Fibroblast of peridontal ligament (primary cell): ENCODE measurements around the gene ROBO2.

ENCODE experiments used
- DNase-seq: peaks from one replicate; pipeline ENCODE4 v3.0.0-alpha.2; 2010; ENCODE audit errors: extremely low read depth

ROBO2 gene

GRCh38 chr3:77414881-77415280, 375.0 kb downstream of the ROBO2 start:
- DNase-seq, result no peak

- no peak for DNase-seq
Observed at GRCh38 chr3:77420336-77420735, 380.4 kb downstream of the ROBO2 start.

DNA sequence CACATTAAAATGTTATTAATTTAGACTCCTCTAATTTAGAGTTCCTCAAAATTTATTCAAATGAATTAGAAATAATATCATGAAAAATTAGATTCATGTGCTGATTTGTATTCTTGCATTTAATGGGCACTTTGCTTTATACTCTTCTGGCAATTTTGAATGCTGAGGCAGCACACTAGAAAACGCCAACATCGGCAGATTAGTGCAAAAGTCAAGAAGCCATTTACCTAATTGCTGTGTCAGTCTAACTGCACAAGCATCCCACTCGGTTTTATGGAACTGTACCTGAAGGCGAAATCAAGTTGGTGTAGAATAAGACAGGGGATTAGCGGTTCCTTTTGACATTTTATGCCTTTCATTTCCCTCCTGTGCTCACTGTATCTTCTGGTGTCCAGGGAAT, 382.0 kb downstream of the ROBO2 start:
- no peak for DNase-seq

DNA sequence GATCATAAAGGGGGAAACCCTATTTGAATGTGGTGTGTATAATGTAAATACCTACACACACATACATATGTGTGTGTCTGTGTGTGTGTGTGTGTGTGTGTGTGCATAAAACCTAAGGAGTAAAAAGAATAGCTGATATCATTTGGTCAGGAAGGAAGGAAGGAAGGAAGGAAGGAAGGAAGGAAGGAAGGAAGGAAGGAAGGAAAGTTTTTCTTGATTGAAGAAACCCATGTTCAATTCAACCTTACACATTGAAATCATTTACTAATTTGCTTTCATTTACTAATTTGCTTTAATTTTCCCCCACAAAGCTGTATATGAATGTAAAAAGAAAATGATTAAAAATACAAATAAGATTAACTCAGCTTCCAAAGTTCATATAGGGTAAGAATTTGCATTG, 386.6 kb downstream of the ROBO2 start:
- DNase-seq, result no peak

DNA sequence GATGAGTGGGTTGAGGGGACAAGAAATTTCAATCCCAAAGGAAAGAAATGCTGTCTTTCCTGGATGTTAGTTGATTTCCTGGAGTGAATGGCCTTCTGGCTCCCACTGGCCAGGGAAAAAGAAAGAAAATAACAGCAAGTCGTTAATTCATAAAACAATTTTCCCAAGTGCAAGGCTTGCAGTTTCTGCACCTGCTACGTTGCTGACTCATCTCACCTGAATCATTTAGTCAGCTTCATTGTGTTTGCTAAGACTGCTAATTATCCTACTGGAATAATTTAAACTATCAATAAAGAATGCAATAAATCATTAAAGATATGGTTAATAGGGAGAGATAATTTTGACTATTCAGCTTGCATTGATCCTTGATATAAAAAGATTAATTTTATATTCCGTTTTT, 387.6 kb downstream of the ROBO2 start:
- DNase-seq, result no peak

DNA sequence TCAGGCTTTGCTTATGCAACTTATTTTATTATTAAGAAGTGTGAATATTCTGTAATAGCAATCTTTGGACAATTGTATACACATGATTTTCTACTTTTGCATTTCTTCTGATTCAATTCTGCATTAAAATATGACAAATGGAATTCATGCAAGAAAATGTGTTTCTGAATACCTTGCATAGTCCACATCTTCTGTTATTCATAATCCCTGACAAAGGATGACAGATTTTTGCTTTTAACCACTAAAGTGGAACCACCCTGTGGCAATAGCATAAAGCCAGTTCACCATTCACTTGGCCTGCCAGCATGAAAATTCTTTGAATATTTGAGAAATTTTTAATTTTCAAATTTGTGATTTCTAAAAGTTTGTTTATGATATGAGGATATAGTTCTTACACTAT, 397.0 kb downstream of the ROBO2 start:
- no peak for DNase-seq

DNA sequence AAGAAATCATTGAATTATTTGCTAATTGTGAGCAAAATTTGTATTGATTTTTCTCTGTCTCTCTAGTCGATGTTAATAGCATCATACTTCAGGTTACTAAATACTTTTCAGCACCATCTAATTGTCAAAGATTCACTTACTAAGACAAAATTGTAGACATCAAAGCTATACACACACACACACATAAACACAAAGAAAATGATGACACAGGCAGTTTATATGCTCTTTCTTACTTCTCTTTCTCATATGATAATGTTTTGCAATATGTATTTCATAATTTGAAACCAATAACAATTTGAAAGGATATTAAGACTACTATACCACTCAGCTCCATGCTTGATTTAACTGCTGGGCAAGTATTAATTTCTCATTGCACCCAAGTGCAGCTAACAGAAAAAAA, 406.2 kb downstream of the ROBO2 start:
- no peak for DNase-seq

DNA sequence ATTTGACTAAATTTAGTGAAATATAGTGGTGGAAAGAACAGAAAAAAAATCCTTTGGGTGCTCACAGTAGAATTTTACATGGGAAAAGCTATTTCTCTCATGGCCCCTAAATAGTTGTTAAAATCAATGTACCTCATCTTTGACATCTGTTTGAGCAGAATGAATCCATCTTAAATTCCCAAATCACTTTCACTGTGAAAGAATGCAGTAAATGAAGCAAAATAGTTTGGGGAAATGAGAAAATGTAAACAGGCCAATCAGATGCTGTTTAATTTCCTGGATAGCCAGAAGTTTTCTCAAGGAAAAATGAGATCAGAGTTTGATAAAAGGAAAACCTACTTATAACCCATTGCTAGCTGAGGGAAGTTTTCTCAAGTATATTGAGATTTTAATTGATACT, 406.9 kb downstream of the ROBO2 start:
- DNase-seq, result no peak

GRCh38 chr3:77449459-77450350, 409.8 kb downstream of the ROBO2 start:
- no peak for DNase-seq

GRCh38 chr3:77456431-77456830, 416.5 kb downstream of the ROBO2 start:
- DNase-seq, result no peak

DNA sequence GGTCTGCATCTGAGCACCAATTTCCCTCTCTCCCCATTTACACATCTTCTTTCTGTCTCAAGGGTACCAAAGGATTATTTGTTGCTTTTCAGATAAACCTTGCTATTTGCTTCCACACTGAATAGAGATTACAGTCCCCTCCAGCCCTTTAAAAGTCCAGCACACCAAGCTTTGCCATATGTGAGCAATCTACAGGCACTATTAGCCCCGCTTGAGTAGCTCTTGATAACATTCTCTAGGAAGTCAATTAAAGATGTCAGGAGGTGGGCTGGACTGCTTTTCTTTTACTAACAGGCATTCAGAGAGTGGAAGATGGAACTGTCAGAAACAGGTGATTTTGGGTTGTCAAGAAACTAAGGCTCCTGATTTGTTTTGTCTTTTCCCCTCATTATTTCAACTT, 417.0 kb downstream of the ROBO2 start:
- DNase-seq, result no peak

DNA sequence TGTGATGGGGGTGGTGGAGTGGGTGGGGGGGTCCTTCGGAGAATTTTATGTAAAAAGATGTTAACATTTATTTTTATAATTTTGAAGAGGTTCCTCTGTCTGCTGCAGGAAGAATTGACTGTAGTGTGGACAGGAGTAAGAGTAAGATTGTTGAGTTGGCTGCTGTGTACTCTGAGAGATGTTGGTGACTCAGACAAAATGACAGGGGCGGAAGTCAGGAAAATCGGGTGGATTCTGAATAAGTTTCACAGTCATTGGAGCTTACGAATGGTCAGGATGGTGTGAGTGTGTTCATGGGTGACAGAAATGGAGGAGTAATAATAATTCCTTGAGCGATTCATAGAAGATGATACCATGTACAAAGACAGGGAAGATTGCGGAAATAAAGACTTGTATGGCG, 420.0 kb downstream of the ROBO2 start:
- no peak for DNase-seq

GRCh38 chr3:77460326-77460725, 420.4 kb downstream of the ROBO2 start:
- DNase-seq, result no peak

DNA sequence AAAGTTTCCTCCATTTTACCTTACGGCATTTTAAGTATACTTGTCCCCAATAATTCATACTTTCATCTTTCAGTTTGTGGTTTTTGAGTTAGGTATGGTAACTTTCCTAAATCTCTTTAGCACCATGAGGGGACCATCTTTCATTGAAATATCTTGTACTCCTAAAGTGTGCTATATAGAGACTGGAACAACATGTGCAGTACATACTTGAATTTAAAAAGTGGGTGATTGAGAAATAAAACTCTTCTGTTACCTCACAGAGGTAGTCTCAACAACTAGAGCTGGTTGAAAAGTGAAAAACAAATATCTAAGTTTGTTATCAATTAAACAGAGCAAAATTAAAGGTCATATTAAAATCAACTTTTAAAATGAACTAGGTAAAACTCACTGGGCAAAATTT, 423.1 kb downstream of the ROBO2 start:
- DNase-seq, result no peak

DNA sequence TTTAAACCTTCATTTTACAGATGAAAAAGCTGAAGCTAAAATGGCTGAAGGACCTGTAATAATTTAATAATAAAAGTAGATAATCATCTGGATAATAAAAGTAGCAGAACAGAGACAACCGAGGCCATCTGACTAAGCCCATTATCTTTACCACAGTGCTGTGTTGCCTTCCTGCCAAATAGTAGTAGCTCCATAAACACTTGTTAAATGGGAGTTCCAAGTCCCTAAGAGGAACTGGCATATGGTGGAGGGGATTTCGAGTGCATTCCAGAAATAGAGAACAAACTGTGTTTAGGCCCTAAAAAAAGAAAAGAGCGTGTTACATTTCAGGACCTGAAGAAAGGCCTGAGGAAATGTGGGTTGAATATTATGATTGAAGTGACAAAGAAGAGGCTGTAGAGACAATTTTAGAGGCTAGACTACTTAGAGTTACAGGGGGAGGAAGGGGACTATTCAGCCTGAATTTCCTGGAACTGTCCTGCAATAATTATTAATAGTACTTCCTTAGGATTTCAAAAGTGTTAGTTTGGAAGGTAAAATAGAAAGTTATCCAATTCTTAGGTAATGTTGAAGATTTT, 424.3 kb downstream of the ROBO2 start:
- no peak for DNase-seq

DNA sequence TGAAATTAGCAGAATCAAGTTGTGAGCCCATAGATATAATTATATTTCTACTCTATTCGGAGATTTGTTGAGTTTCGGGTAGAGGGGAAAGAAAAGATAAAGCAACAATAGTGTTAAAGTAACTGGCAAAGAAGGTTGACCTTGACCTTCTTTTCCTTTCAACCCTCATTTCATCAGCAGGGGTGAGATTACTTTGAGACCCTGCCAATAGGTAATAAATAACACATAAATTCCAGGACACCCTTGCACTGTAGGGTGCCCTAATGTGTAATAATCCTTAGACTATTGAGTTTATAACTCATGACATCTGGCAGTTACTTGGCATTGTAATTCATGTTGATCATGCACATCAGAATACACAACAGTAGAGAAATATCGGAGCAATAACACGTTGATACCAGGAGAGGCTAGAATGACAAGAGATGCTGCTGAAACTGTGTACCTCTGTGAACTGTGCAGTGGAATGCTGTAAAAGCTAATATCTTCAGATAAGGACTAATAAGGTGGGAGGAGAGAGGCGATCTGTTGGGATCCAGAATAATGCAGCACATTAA, 426.7 kb downstream of the ROBO2 start:
- no peak for DNase-seq

GRCh38 chr3:77467702-77468625, 428.1 kb downstream of the ROBO2 start:
- DNase-seq, result no peak

GRCh38 chr3:77468626-77469020, 428.7 kb downstream of the ROBO2 start:
- DNase-seq, result no peak

DNA sequence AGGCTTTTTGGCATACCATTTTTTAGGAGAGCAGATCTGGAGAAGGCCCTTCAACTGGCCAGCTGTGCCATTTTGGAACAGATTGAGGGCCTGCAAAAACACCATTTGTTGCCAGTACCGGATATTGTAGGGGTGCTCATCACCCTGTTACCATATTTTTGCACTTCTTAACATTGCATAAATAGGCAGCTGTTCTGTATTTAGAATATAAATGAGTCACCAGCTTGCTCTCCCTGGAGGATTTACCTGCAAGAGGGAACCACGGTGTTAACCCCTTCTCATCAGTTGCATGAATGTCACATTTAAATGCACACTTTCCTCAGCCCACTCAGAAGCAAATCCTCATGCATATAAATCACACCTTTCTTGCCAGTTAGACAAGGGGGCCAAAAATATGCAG, 435.6 kb downstream of the ROBO2 start:
- no peak for DNase-seq

DNA sequence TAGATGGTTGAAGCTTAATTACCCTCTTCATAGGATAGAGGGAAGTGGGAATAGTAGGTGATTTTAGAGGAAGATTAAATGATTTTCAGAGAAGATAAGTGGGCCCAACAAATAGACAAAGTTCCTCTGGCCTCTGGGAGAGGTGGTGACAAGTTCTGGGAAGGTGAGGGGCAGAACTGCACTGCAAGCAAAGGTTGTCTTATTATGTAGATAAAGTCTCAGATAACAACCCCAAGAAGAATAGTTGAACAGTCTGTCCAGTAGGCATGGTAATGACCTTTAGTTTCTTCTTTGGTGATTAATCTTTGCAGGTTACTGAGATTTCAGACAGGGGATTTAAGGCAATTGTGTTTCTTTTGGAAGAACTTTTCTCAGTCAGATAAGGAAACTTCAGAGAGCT, 439.1 kb downstream of the ROBO2 start:
- DNase-seq, result no peak

- DNase-seq, result no peak
Observed at GRCh38 chr3:77489216-77489615, 449.3 kb downstream of the ROBO2 start.

DNA sequence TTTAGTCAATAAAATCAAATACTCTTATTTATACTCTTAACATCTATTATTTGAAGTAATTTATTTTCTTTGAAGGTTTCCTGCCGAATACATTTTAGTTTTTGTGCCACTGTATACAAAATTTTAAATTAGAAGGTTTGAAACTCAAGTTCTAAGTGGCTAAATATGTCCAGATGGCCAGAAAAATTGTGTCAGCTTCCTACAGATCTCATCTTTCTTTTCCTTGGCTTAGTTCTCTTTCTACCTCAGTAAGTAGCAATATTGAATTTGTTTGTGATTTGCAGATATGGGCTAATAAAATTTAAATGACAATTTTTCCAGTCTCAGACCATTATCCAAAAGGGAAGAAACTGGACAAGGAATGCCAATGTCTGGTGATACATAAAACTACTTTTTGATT, 452.1 kb downstream of the ROBO2 start:
- no peak for DNase-seq
